Activated CD4-positive, alpha-beta T cell treated with anti-CD3 and anti-CD28 coated beads, Interleukin-2, amount 10 ng/mL, durations not matched to agents 24 days and 14 days (primary cell): ENCODE results near the gene STK17B. TPM values are rescaled to one million over a fixed set of nuclear protein-coding genes. Genes with fewer than 3 reads are reported as not detected.

Experiments used
- DNase-seq: peaks from one replicate; pipeline ENCODE4 v3.0.0; 2022
- H3K27ac Mint-ChIP-seq: one replicate; pipeline ENCODE4 v1.8.0; 2022; ENCODE audit warnings: mild to moderate bottlenecking, mixed read lengths
- H3K27me3 Mint-ChIP-seq: one replicate; pipeline ENCODE4 v1.8.0; 2022; ENCODE audit warnings: mixed read lengths
- H3K36me3 Mint-ChIP-seq: one replicate; pipeline ENCODE4 v1.8.0; 2022; ENCODE audit warnings: low read depth, mild to moderate bottlenecking, mixed read lengths
- H3K4me1 Mint-ChIP-seq: one replicate; pipeline ENCODE4 v1.8.0; 2021; ENCODE audit warnings: mixed read lengths
- H3K4me3 Mint-ChIP-seq: one replicate; pipeline ENCODE4 v1.8.0; 2022; ENCODE audit warnings: mild to moderate bottlenecking, moderate library complexity, mixed read lengths
- H3K9me3 Mint-ChIP-seq: one replicate; pipeline ENCODE4 v1.8.0; 2021; ENCODE audit warnings: mixed read lengths
- intact Hi-C: fragments of 100-400 bp; cut with micrococcal nuclease; formaldehyde crosslinking; loops from one replicate; pipeline ENCODE4 v1.15.1; 2023
- total RNA-seq: library from RNA; stranded (reverse); gene quantifications from 2 replicates; pipeline ENCODE4 v1.2.3, GENCODE V29; 2022

STK17B gene
- 129 and 131 TPM in 2 replicates for total RNA-seq

- Mint-ChIP-seq H3K36me3 (peaks cover 38% of the 10 kb centered on the region), H3K27me3 (no peaks in the 10 kb centered on the region), H3K4me1 (peaks cover 40% of the 10 kb centered on the region), H3K27ac (peak within 1 kb of the TSS; percentile 99), H3K9me3 (no peaks in the 10 kb centered on the region), H3K4me3 (peak within 1 kb of the TSS; percentile 93)
- DNase-seq = peak; percentile 98
- intact Hi-C loops = loop anchor here (1.0 to 10.0 kb wide), 6 partner anchors 11 to 1333 kb away; partner anchors contain the start of genes HSPE1 and SLC39A10
These were observed at the start of gene STK17B for GRCh38 chr2:196171248-196171871. Gene STK17B, minus strand, starts transcription at chr2:196171578. Its CDS starts 8,195 bp downstream, at chr2:196163383.

- peaks cover 1% of the 10 kb centered on the region for H3K36me3 Mint-ChIP-seq
- peak; percentile 58 for DNase-seq
- no peak overlapping the region for H3K4me3 Mint-ChIP-seq
- peaks cover 28% of the 10 kb centered on the region for H3K4me1 Mint-ChIP-seq
- H3K27ac Mint-ChIP-seq = no peak overlapping the region
- H3K27me3 Mint-ChIP-seq = no peaks in the 10 kb centered on the region
- H3K9me3 Mint-ChIP-seq = peaks cover 11% of the 10 kb centered on the region
- intact Hi-C loops = no loop called here
These were observed 49.3 kb upstream of the STK17B start for GRCh38 chr2:196220671-196221070.

GRCh38 chr2:196219671-196220070 lies 48.3 kb upstream of the STK17B start:
- Mint-ChIP-seq H3K36me3 (peaks cover 1% of the 10 kb centered on the region), H3K27ac (no peak overlapping the region), H3K9me3 (peaks cover 7% of the 10 kb centered on the region), H3K27me3 (no peaks in the 10 kb centered on the region), H3K4me3 (no peak overlapping the region), H3K4me1 (peaks cover 25% of the 10 kb centered on the region)
- DNase-seq = no peak
- intact Hi-C loops = no loop called here

GRCh38 chr2:196218106-196218505 lies 46.7 kb upstream of the STK17B start:
- H3K27me3 Mint-ChIP-seq = no peaks in the 10 kb centered on the region
- no peaks in the 10 kb centered on the region for H3K36me3 Mint-ChIP-seq
- no peak for DNase-seq
- H3K4me1 Mint-ChIP-seq = peaks cover 13% of the 10 kb centered on the region
- no peak overlapping the region for H3K27ac Mint-ChIP-seq
- intact Hi-C loops = no loop called here
- H3K9me3 Mint-ChIP-seq = no peaks in the 10 kb centered on the region
- H3K4me3 Mint-ChIP-seq = no peak overlapping the region

- Mint-ChIP-seq H3K36me3 (peaks cover 2% of the 10 kb centered on the region), H3K4me3 (no peak overlapping the region), H3K27ac (no peak overlapping the region), H3K9me3 (peaks cover 8% of the 10 kb centered on the region), H3K27me3 (no peaks in the 10 kb centered on the region), H3K4me1 (peaks cover 15% of the 10 kb centered on the region)
- no peak for DNase-seq
- intact Hi-C loops = no loop called here
These were observed 45.7 kb upstream of the STK17B start for GRCh38 chr2:196217116-196217515.

GRCh38 chr2:196215376-196215775 lies 44.0 kb upstream of the STK17B start:
- Mint-ChIP-seq H3K36me3 (peaks cover 5% of the 10 kb centered on the region), H3K4me3 (no peak overlapping the region), H3K9me3 (peaks cover 8% of the 10 kb centered on the region), H3K27me3 (no peaks in the 10 kb centered on the region), H3K4me1 (peaks cover 20% of the 10 kb centered on the region), H3K27ac (no peak overlapping the region)
- intact Hi-C loops = no loop called here
- no peak for DNase-seq

GRCh38 chr2:196214156-196214555 lies 42.8 kb upstream of the STK17B start:
- DNase-seq = no peak
- H3K9me3 Mint-ChIP-seq = peaks cover 8% of the 10 kb centered on the region
- H3K4me1 Mint-ChIP-seq = peaks cover 25% of the 10 kb centered on the region
- no peak overlapping the region for H3K4me3 Mint-ChIP-seq
- no peaks in the 10 kb centered on the region for H3K27me3 Mint-ChIP-seq
- intact Hi-C loops = no loop called here
- no peak overlapping the region for H3K27ac Mint-ChIP-seq
- H3K36me3 Mint-ChIP-seq = peaks cover 7% of the 10 kb centered on the region

GRCh38 chr2:196213252-196213980 lies 42.0 kb upstream of the STK17B start:
- Mint-ChIP-seq H3K4me3 (no peak overlapping the region), H3K4me1 (peaks cover 30% of the 10 kb centered on the region), H3K27ac (no peak overlapping the region), H3K36me3 (peaks cover 7% of the 10 kb centered on the region), H3K27me3 (no peaks in the 10 kb centered on the region), H3K9me3 (peaks cover 8% of the 10 kb centered on the region)
- intact Hi-C loops = no loop called here
- no peak for DNase-seq

- peaks cover 8% of the 10 kb centered on the region for H3K9me3 Mint-ChIP-seq
- DNase-seq = no peak
These were observed 37.5 kb upstream of the STK17B start for GRCh38 chr2:196208915-196209314.

GRCh38 chr2:196206804-196207203 lies 35.4 kb upstream of the STK17B start:
- Mint-ChIP-seq H3K36me3 (peaks cover 7% of the 10 kb centered on the region), H3K4me1 (peaks cover 36% of the 10 kb centered on the region), H3K27ac (no peak overlapping the region), H3K9me3 (no peaks in the 10 kb centered on the region), H3K4me3 (no peak overlapping the region), H3K27me3 (no peaks in the 10 kb centered on the region)
- no peak for DNase-seq
- intact Hi-C loops = no loop called here

More at GRCh38 chr2:196208915-196209314, 37.5 kb upstream of the STK17B start:
- Mint-ChIP-seq H3K36me3 (peaks cover 7% of the 10 kb centered on the region), H3K27me3 (no peaks in the 10 kb centered on the region), H3K4me3 (no peak overlapping the region), H3K4me1 (peaks cover 37% of the 10 kb centered on the region), H3K27ac (peak overlapping the region; percentile 8)
- intact Hi-C loops = no loop called here

- no peak overlapping the region for H3K27ac Mint-ChIP-seq
- intact Hi-C loops = no loop called here
- H3K4me3 Mint-ChIP-seq = no peak overlapping the region
- peaks cover 3% of the 10 kb centered on the region for H3K9me3 Mint-ChIP-seq
- no peak for DNase-seq
- H3K36me3 Mint-ChIP-seq = peaks cover 4% of the 10 kb centered on the region
- peaks cover 36% of the 10 kb centered on the region for H3K4me1 Mint-ChIP-seq
- H3K27me3 Mint-ChIP-seq = no peaks in the 10 kb centered on the region
These were observed 34.6 kb upstream of the STK17B start for GRCh38 chr2:196205881-196206435.

- H3K4me1 Mint-ChIP-seq = peaks cover 40% of the 10 kb centered on the region
These were observed 33.8 kb upstream of the STK17B start for GRCh38 chr2:196205011-196205766.

GRCh38 chr2:196201229-196202009 lies 30.0 kb upstream of the STK17B start:
- Mint-ChIP-seq H3K9me3 (peaks cover 8% of the 10 kb centered on the region), H3K27me3 (no peaks in the 10 kb centered on the region), H3K36me3 (peaks cover 3% of the 10 kb centered on the region), H3K4me1 (peaks cover 30% of the 10 kb centered on the region), H3K27ac (peak overlapping the region; percentile 90), H3K4me3 (peak overlapping the region; percentile 64)
- intact Hi-C loops = loop anchor here (2.0 kb wide), 2 partner anchors 67 to 87 kb away; no protein-coding TSS in a partner anchor
- no peak for DNase-seq

More at GRCh38 chr2:196205011-196205766, 33.8 kb upstream of the STK17B start:
- no peak for DNase-seq
- Mint-ChIP-seq H3K9me3 (peaks cover 3% of the 10 kb centered on the region), H3K36me3 (peaks cover 4% of the 10 kb centered on the region), H3K27me3 (no peaks in the 10 kb centered on the region), H3K4me3 (no peak overlapping the region), H3K27ac (no peak overlapping the region)
- intact Hi-C loops = no loop called here
